Measurements from ENCODE around the gene CORO2B.
"Not testable (repeated sequence)": the region's sequence is repeated elsewhere in the genome, so short reads cannot be mapped to it uniquely, and the experiment has no call there.

CORO2B gene

GRCh38 chr15:68647361-68647760, 68.6 kb downstream of the CORO2B start:
- not testable (repeated sequence) for DNase-seq (ENCODE audit: low read depth)

DNA sequence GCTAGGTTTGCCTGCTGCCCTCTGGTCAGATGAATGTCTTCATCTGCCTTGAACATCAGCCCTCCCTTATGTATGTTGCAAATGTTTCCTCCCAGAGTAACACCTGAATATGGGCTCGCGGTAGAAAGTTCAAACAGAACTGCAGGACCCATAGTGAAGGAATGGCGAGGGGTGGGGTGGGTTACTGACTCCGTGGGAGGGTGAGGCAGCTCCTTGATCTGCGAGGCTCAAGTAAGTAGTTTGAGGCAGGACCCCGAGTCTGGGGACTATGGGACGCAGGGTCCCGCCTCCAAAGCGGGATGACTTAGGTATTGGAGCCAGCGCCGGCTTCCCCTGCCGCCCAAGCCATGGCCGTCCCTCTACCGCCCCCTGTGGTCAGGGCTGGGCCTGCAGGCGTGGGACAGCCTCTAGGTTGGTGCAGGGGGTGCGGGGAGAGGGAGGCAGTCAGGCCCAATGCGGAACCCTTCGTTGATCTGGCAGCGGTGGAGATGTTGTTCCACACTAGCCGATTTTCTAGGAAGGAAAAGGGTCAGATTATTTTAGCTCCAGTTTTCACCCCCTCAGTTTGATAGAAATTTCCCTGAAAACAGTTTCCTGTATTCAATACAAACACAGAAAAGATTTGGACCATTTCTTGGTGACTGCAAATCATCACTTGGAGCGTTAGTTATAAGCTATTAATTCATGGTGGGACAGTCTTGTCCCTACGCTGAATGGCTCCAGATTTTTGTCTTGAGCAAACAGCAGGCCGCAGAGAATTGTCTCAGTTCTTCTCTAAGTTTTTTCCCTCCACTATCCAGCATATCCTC, 72.3 kb downstream of the CORO2B start:
- no peak for DNase-seq (ENCODE audit: low read depth)

GRCh38 chr15:68651916-68652525, 73.2 kb downstream of the CORO2B start:
- no peak for DNase-seq (ENCODE audit: low read depth)

DNA sequence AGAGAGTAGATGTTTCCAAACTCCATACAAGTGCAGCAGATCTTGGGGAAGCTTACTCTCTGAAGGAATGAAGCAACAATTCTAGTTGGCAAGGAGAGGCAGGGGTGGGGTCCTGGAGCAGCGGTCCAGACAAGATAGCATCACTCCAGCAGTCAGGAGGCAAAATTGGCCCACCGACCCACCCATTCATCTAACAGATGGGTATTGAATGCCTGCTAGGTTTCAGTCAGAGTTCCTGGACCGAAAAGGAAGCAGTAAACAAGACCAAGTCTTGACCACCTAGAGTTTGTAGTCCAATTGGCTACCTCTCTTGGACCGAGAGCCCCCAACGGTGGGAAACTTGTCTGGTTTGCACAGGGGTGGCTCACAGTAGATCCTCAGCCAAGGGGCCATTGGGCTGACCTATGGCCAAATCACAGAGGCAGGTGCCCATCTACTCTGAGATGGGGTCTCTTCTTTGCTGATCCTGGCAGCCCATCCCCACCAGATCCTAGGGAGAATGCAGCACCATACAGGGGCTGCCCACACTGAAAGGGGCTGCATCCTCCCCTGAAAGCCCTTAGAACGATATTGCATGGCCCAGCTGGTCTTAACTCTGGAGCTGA, 74.3 kb downstream of the CORO2B start:
- DNase-seq (ENCODE audit: low read depth) = no peak

DNA sequence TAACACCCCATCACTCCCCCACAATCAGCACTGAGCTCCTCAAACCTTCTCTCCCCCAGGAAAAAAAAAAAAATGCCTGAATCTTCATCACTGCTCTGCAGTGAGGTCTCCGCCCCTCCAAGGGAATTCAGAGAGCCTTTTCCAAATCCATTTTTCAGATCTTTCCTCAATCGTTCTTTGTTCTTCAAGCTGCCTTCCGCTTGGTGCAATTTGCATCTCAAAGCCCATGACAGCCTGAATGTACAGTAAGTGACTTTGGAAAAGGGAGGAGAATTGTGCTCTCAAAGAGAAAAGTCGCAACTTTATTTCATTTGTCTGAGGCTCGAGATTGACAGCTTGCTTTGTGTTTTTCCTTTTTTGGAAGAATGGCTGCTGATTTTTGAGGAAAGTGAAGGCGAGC, 75.0 kb downstream of the CORO2B start:
- DNase-seq (ENCODE audit: low read depth) = no peak

DNA sequence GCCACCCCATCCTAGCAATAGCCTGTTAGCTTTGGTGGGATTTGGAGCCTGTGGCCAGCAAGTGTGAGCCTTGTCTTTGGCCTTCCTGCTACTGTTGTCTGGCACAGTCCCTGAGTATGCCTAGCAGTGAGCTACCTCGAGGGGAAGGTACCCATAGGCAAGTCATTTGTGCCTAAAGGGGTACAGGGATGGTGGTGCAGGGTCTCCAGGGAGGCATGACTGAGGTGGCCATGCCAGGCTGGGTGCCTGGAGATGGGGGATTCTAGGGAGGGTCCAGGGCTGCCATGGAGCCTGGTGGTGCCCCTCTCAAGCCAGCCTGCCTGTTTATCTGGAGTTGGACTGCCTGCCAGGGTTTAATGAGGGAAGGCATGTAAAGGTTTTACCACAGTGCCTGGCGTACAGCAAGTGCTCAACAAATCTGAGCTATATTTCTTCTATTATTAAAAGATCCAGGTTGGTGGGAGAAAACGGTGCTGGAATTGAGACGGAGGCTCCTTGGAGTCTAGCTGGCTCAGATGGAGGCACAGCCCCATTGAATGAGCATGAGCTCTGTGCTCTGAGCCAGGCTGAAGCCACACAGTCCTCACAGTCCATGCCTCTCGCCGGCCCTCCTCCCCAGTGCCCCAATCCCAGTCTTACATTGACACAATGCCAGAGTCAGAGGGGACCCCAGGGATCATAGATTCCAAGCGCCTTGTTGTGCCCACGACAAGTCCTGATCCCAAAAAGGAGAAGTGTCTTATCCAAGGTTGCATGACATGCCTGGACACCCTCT, 76.2 kb downstream of the CORO2B start:
- DNase-seq (ENCODE audit: low read depth) = no peak

GRCh38 chr15:68655686-68656437, 77.1 kb downstream of the CORO2B start:
- no peak for DNase-seq (ENCODE audit: low read depth)

DNA sequence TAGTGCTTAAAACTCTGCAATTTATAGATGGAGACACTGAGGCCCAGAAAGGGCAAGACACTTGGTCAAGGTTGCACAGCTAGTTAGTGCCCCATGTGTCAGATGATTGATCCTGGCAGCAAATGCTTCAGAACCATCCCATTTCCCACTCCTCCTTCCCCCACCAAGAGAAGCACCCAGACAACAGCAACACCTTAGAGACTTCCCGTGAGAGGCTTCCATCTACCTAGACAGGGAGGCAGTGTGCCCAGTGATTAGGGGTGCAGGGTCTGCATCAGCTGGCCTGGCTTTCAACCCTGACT, 77.6 kb downstream of the CORO2B start:
- no peak for DNase-seq (ENCODE audit: low read depth)

DNA sequence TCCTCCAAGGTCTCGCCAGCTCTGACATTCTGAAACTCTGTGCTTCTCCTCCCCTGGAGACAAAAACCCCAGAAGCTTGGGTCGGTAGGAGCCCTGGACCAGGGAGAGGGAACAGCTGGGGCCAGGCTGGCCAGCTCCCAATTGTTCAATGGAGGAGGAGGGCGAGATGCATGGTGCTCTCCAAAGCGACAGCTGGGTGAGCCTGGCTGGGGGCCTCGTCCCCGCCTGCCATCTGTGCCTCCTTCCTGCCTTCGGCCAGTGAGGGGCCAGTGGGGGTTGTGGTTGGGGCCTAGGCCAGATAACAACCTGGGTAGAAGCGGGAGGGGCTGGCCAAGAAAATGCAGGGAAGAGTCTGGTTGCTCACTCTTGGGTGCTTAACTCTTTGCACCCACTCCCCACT, 79.4 kb downstream of the CORO2B start:
- no peak for DNase-seq (ENCODE audit: low read depth)

DNA sequence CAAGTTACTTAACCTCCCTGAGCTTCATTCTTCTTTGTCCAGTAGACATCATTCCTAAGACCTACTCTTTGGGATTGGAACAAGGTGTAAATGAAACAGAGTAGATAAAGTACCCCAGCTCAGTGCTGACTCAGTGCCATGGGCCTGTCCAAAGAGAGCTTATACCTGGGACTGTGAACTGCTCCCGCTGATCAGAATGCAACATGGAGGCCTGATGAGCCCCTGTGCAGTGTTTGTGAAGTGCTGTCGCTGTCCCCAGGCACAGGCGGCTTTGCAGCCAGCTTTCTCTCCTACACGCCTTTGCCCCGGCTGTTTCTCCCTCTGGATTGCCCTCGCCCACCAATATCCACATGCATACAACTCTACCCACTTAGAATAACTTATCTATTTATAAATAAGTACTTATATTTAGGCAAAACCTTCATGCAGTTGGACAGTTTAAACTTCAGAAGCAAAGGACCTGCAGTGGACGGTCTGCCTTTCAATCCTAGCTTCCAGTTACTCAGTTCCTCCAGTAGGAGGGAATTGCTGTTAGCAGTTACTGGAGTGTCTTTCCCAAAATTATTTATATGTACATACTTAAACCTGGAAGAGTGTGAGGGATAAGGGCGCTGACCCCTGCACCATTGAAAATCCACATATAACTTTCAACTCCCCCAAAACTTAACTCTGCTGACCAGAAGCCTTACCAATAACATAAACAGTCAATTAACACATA, 80.0 kb downstream of the CORO2B start:
- no peak for DNase-seq (ENCODE audit: low read depth)

GRCh38 chr15:68663526-68663925, 84.7 kb downstream of the CORO2B start:
- no peak for DNase-seq (ENCODE audit: low read depth)

DNA sequence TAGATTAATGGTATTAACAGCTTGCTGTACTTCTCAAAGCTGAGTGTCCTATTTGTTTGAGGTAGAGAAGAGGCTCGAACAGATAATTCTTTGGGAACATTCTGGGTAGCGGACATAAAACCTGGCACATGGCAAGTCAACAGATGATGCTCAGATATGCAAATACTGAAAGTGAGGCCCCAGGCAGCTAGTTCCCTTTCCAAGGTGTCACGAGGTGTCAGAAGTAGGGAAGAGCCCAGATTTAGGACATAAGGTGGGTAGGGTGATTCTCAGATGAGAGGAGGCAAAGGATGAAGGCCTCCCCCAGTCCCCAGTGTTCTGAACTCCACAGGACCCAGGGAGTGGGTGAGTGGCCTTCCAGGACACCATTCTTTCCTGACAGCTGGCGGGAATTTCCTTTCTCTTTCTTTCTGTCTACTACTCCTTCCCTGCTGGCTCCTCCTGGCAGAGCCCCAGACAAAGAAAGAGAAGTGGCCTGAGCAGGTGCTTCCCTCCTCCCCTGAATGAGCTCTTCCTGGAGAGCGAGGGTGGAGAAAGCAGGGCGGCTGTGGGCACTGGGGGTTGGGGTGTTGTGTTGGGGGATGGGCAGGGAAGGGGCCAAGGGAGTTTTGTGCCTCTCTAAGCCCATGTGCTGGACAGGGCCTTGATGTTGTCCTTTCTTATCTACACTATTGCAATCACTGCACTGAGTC, 87.5 kb downstream of the CORO2B start:
- DNase-seq (ENCODE audit: low read depth) = no peak

- no peak for DNase-seq (ENCODE audit: low read depth)
Measured at GRCh38 chr15:68666812-68667450, 88.1 kb downstream of the CORO2B start.

- DNase-seq (ENCODE audit: low read depth) = no peak
Measured at GRCh38 chr15:68667800-68668625, 89.2 kb downstream of the CORO2B start.

GRCh38 chr15:68668926-68669600, 90.3 kb downstream of the CORO2B start:
- no peak for DNase-seq (ENCODE audit: low read depth)

GRCh38 chr15:68672251-68672650, 93.5 kb downstream of the CORO2B start:
- DNase-seq (ENCODE audit: low read depth) = no peak

GRCh38 chr15:68672781-68673205, 94.0 kb downstream of the CORO2B start:
- DNase-seq (ENCODE audit: low read depth) = no peak

DNA sequence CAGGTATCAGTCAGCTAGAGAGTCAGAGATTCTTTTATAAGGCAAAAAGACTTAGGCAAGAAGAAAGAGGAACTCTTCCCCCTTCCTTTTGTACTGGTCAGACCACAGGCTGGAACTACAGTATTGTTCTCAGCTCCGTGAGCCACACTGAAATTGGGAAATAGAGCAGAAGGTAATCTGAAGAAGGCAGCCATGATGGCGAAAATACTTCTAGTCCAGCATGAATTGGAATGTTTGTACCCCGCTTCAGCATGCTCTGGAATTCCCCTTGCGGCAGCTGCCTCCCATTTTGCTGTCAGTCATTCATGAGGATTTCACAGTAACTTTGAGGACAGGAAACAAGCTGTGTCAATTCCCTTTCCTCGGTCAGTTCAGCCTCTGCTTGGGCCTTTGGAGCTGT, 96.2 kb downstream of the CORO2B start:
- no peak for DNase-seq (ENCODE audit: low read depth)
